GM19324 (cell line): Measurements from ENCODE around the gene CSTF3.
"Not testable (repeated sequence)": the region's sequence is repeated elsewhere in the genome, so short reads cannot be mapped to it uniquely, and the experiment has no call there.

ENCODE experiments used
- ATAC-seq: cut with Tn5 transposase; IDR thresholded peaks from one replicate; pipeline ENCODE4 v1.9.1; 2021; ENCODE audit warnings: mild to moderate bottlenecking, moderate library complexity; ENCODE audit not compliant: unreplicated experiment, low FRiP score

CSTF3 gene

DNA sequence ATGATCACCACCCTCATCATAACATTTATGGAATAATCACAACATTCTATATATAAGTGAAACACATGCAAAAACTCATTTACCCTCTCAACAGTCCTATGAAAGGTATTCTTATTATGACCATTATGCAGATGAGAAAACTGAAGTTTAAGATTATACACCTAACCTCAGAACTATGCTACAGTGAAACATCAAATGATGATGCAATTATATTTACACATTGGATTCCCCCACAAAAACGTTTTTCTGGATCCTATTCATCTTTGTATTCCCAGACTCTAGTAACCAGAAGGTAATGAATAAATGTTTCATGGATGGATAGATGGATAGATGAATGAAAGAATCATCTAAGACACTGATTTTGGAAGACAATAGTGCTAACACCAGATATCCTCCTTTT lies 67.1 kb downstream of the CSTF3 start:
- ATAC-seq = no peak

DNA sequence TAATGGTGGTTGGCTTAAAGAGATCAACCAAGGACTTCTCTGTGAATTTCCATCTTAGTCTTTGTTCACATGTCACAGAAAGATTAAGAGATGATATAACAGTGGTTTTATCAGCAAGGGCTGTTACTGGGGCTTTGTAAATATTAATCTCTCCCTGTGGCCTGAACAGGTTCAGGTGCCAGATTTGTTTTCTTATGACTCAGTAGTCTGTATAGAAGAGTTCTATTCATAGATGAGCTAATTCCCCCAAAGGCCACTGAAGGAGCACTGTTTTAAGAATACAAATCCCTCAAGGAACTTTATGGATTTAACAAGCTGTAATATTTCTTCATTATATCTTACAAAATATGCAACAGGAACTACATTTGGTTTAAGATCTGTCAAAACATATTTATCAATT lies 71.5 kb downstream of the CSTF3 start:
- ATAC-seq = no peak

GRCh38 chr11:33086017-33086416 lies 75.3 kb downstream of the CSTF3 start:
- ATAC-seq = no peak

DNA sequence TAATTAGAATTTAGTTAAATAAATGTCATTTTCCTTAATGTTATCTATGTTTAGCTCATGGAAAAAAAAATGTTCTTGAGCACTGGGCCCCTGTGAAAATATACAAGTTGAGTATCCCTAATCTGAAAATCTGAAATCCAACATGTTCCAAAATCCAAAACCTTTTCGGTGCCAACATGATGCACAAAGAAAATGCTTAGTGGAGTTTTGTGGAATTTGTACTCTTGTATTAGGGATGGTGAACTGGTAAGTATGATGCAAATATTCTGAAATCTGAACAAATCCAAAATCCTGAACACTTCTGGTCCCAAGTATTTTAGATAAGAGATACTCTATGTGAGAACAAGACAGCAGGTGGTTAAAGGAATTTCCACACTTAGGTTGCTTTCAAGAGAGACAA lies 77.4 kb downstream of the CSTF3 start:
- ATAC-seq = no peak

DNA sequence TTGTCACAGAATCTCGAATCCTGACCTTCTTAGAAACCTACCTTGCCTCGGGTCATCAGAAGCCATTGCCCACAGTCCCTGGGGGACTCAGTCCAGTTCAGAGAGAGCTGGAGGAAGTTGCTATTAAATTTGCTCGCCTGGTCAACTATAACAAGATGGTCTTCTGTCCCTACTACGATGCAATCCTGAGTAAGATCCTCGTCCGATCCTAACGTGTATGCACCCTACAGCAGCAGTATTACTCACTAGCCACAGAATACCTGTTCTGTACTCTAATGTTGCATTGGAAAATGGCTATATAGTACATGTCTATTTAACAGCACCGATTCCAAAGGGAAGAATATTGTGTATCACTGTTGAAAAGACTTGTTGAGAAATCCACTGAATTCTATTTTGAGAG lies 88.8 kb downstream of the CSTF3 start:
- no peak for ATAC-seq

- no peak for ATAC-seq
Observed at GRCh38 chr11:33068611-33069340, 92.5 kb downstream of the CSTF3 start.

DNA sequence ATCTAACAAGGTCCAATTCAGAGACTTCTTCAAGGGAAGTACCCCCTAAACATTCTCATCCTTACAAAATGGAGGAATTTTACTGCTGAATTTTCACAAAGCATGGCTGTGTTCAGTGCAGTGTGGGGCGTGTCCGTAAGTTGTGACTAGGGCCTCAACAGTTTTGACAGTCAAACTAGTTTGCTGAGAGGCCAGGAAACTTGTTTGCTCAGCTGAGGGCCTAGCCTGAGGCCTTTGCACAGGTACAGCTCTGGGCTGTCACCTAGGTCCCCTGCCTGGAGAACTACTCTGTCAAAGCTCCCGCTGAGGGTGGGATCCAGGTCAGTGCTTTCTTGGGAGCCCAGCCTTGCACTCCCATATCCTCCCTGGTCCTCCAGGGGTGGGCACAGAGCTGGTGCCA lies 94.0 kb downstream of the CSTF3 start:
- no peak for ATAC-seq

DNA sequence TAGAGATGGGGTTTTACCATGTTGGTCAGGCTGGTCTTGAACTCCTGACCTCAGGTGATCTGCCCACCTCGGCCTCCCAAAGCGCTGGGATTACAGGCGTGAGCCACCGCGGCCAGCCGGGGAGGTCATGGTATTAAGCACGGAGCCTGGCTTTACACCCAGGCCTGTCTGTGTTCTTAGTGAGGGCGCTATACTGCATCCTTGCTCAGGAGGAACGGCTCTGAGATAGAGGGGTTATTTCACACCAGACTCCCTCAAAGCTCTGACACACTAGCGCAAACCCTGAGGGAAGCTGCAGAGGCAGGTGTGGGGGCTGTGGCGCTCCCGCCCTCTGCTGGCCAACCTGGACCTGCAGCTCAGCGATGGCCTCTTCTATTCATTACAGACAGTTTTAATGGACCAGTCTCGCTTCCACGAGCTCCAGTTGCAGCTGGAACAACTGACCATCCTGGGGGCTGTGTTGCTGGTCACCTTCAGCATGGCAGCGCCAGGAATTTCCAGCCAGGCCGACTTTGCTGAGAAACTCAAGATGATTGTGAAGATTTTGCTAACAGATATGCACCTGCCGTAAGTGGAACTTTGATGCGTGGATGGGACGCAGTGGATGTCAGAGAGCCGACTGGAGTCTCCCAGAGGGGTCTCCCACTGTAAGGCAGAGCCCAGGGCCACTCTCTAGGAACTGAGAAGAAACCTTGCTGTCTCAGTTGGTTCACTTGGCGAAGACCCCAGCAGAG lies 95.7 kb downstream of the CSTF3 start:
- no peak for ATAC-seq

GRCh38 chr11:33064866-33065265 lies 96.4 kb downstream of the CSTF3 start:
- no peak for ATAC-seq

GRCh38 chr11:33064033-33064825 lies 97.1 kb downstream of the CSTF3 start:
- no peak for ATAC-seq

- ATAC-seq = no peak
Observed at GRCh38 chr11:33063326-33063881, 97.9 kb downstream of the CSTF3 start.

DNA sequence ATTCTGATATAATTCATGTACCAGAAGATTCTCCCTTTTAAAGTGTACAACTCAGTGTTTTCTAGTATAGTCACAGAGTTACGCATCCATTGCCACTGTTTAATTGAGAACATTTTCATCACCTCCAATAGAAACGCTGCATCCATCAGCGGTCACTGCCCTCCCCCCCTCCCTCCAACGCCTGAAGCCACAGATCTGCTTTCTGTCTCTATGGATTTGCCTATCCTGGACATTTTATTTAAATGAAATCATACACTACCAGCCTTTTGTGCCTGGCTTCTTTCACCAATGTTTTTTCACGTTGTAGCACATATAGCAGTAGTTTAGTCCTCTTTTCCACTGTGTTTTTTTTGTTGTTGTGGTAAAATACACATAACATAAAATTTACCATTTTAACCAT lies 99.1 kb downstream of the CSTF3 start:
- ATAC-seq = no peak

- no peak for ATAC-seq
Observed at GRCh38 chr11:33060271-33060670, 101.0 kb downstream of the CSTF3 start.

- ATAC-seq = no peak
Observed at GRCh38 chr11:33059331-33060007, 101.8 kb downstream of the CSTF3 start.

- no peak for ATAC-seq
Observed at GRCh38 chr11:33057284-33057683, 104.0 kb downstream of the CSTF3 start.

DNA sequence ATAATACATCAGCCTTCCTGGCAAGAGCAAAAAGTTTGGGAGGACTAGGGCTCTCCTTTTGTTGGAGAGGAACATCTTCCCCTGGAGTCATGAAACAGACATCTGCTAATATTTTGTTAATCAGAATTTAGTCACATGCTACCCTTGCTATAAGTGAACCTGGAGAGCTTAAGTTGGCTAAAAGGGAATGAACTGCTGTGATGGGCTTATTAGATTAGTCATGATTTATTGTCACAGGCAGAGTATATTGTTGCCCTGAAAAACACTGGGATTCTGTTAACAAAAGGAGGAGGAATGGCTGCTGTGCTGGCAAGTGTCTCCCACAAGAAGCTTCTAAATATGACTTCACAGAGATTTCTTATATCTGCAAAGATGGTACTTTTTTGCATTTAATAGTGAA lies 105.9 kb downstream of the CSTF3 start:
- no peak for ATAC-seq

DNA sequence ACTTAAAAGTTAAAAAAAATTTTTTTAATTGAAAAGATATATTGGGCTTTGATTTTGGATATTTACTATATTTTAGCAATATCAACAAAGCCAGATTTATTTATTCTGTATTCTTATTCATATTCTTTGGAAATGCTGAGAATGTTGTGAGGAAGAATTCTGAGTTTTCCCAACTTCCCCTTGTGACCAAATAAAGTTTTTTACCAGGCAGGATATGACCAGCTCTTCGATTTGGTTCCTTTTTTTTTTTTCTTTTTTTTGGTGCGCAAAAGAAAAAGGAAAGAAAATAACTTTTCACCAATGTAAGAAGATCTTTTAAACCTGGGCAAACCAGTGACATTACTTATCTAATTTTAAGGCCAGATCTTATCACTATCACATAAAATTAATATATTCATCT lies 109.0 kb downstream of the CSTF3 start:
- ATAC-seq = no peak

DNA sequence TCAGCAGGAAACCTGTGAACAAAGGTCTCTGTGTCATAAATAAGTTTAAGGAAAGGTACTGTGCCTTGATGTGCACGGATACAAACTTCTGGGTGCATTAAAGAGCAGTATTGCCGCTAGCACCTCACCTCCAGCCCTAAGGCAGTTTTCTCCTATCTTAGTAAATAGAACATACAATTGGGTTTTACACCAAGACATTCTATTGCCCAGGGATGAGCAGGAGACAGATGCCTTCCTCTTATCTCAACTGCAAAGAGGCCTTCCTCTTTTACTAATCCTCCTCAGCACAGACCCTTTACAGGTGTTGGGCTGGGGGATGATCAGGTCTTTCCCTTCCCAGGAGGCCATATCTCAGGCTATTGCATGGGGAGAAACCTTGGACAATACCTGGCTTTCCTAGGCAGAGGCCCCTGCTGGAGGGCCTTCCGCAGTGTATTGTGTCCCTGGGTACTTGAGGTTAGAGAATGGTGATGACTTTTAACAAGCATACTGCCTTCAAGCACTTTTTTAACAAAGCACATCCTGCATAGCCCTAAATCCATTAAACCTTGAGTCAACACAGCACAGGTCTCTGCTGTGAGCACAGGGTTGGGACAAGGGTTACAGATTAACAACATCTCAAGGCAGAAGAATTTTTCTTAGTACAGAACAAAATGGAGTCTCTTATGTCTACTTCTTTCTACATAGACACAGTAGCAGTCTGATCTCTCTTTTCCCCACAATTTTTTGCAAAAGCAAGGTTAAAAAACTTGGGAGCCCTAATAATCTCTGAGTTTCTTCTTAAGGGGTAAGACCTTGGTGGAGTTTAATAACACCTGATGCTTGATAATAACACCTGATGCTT lies 111.5 kb downstream of the CSTF3 start:
- not testable (repeated sequence) for ATAC-seq

- ATAC-seq = not testable (repeated sequence)
Observed at GRCh38 chr11:33048701-33049100, 112.6 kb downstream of the CSTF3 start.
